Erythroblast (primary cell): Measurements from ENCODE around the gene SMTN.

ENCODE experiments used
- GATA1 ChIP-seq: IDR thresholded peaks from 2 replicates; pipeline ENCODE4 v1.6.1; 2011; ENCODE audit warnings: low read depth, mild to moderate bottlenecking, control low read depth, low read length, moderate library complexity
- POLR2A ChIP-seq: IDR thresholded peaks from 2 replicates; pipeline ENCODE4 v1.6.1; 2011; ENCODE audit warnings: mild to moderate bottlenecking, low read length

DNA sequence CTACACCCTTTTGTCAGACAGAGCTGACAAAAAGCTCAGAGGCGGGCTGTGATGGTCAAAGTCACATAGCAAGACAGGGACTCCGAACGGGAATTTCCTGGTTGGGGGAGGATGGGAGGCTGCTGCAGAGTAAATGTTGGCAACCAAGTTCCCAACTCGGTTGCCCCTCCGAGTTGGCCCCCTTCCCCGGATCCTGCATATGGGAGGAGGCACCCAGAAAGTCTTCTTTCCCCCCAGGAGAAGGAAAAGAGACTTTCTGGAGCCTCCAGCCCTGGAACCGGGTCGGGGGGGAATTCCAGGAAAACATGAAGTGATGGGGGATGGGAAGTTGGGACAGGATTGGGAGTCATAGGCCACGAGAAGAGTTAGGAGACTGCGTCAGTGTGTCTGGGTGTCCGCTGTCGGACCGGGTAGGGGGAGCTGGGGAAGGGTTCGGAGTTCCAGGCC lies 25.6 kb downstream of the SMTN start:
- TF ChIP-seq POLR2A (no peak), GATA1 (no peak)
